Endothelial cell of umbilical vein (primary cell): ENCODE data around the gene CCDC85C. TPM values are rescaled to one million over a fixed set of nuclear protein-coding genes. Genes with fewer than 3 reads are reported as not detected.

Experiments used
- BruUV-seq: library from RNA; stranded (reverse); fragments of 400-500 nt; replicated peaks from 2 replicates; lab custom pipeline; 2021; lab: Mats Ljungman, UMichigan
- CTCF ChIA-PET: fragments of 300-600, 350-600 bp; sonication (Branson Sonifier 250); formaldehyde crosslinking; loops from one replicate; lab custom pipeline; 2021; ENCODE audit warnings: antibody characterized with exemption, inconsistent platforms; lab: Charles Lee
- POLR2A ChIA-PET: fragments of 300-600, 350-600 bp; sonication (Branson Sonifier 250); formaldehyde crosslinking; loops from one replicate; lab custom pipeline; 2021; ENCODE audit warnings: antibody characterized with exemption, inconsistent platforms; lab: Charles Lee
- DNase-seq: peaks from one replicate; pipeline ENCODE4 v3.0.0-alpha.2; 2011; ENCODE audit warnings: low read depth, low spot score
- FAIRE-seq: peaks from 2 replicates; lab custom pipeline; 2011; peaks lifted over from hg19 to GRCh38; lab: Jason Lieb, UNC
- H2AFZ ChIP-seq: 2 replicates; pipeline ENCODE4 v1.6.0; 2012; ENCODE audit warnings: low read depth, low read length, control low read depth, inconsistent platforms
- H3K27ac ChIP-seq: 2 replicates; pipeline ENCODE4 v1.5.1; 2011; ENCODE audit warnings: low read depth, mild to moderate bottlenecking, control low read depth, low read length, moderate library complexity; ENCODE audit not compliant: insufficient read depth
- H3K27me3 ChIP-seq, 2 experiments: 2 replicates each; pipeline versions ENCODE4 v1.6.0 to v1.6.1; 2011; ENCODE audit warnings: low read length in 2 of 2, mixed read lengths in 1 of 2; ENCODE audit not compliant: control insufficient read depth in 2 of 2, insufficient read depth in 2 of 2
- H3K36me3 ChIP-seq, 2 experiments: 2 replicates in 1 of 2; 3 replicates in 1 of 2; pipeline ENCODE4 v1.5.1; 2011; ENCODE audit warnings: low read length in 2 of 2, mild to moderate bottlenecking in 1 of 2, moderate library complexity in 1 of 2; ENCODE audit not compliant: control insufficient read depth in 2 of 2, insufficient read depth in 2 of 2; ENCODE audit errors: extremely low read depth in 1 of 2
- H3K4me1 ChIP-seq: 3 replicates; pipeline ENCODE4 v1.5.1; 2011; ENCODE audit warnings: mild to moderate bottlenecking, low read length; ENCODE audit not compliant: control insufficient read depth, insufficient read depth; ENCODE audit errors: extremely low read depth
- H3K4me2 ChIP-seq: 2 replicates; pipeline ENCODE4 v1.6.1; 2011; ENCODE audit warnings: low read length, control low read depth, mixed read lengths; ENCODE audit not compliant: insufficient read depth
- H3K4me3 ChIP-seq, 3 experiments: fragments of 200-600 bp in 1 of 3; sonication (generic), shearing (Covaris generic) in 1 of 3; replicated peaks in 1 of 3; 2 replicates each; pipeline ENCODE4 v1.5.1; 2011 to 2016; ENCODE audit warnings: control low read depth in 3 of 3, low read length in 3 of 3, mild to moderate bottlenecking in 2 of 3, inconsistent platforms in 1 of 3, low read depth in 1 of 3, moderate library complexity in 1 of 3; ENCODE audit not compliant: insufficient read depth in 1 of 3
- H3K79me2 ChIP-seq: 2 replicates; pipeline ENCODE4 v1.6.0; 2012; ENCODE audit warnings: low read length, inconsistent platforms; ENCODE audit not compliant: control insufficient read depth, insufficient read depth
- H3K9ac ChIP-seq: replicated peaks from 2 replicates; pipeline ENCODE3; 2011; ENCODE audit warnings: low read length, control low read depth; ENCODE audit not compliant: insufficient read depth; ENCODE audit errors: extremely low read depth
- H3K9me1 ChIP-seq: replicated peaks from 3 replicates; pipeline ENCODE4 v1.6.0; 2011; ENCODE audit warnings: mild to moderate bottlenecking, low read length; ENCODE audit not compliant: control insufficient read depth, insufficient read depth; ENCODE audit errors: extremely low read depth
- H3K9me3 ChIP-seq: replicated peaks from 2 replicates; pipeline ENCODE4 v1.5.1; 2012; ENCODE audit warnings: low read length, inconsistent platforms; ENCODE audit not compliant: control insufficient read depth, insufficient read depth
- H4K20me1 ChIP-seq: replicated peaks from 2 replicates; pipeline ENCODE3; 2011; ENCODE audit warnings: mild to moderate bottlenecking, low read length; ENCODE audit not compliant: control insufficient read depth, insufficient read depth; ENCODE audit errors: extremely low read depth
- CTCF ChIP-seq, 2 donors: IDR thresholded peaks; 1 replicate in 1 of 2; 2 replicates in 1 of 2; pipeline ENCODE4 v1.5.1; 2011; ENCODE audit warnings: low read length in 2 of 2, mild to moderate bottlenecking in 2 of 2, moderate library complexity in 2 of 2, control low read depth in 1 of 2, inconsistent platforms in 1 of 2, low read depth in 1 of 2; ENCODE audit not compliant: insufficient read depth in 1 of 2; ENCODE audit errors: extremely low read depth in 1 of 2
- JUN ChIP-seq: IDR thresholded peaks from 2 replicates; pipeline ENCODE4 v1.6.1; 2011; ENCODE audit warnings: borderline replicate concordance, low read depth; ENCODE audit not compliant: insufficient read length, insufficient read depth
- POLR2A ChIP-seq: IDR thresholded peaks from 2 replicates; pipeline ENCODE4 v1.6.1; 2012; ENCODE audit warnings: low read depth, mild to moderate bottlenecking, control low read depth, low read length
- dilution Hi-C: fragments of 300-500 bp; cut with MboI; formaldehyde crosslinking; loops from one replicate; pipeline ENCODE4 v1.15.0; 2019; ENCODE audit warnings: low sequenced_read_pairs; ENCODE audit not compliant: extremely low pct_ligation_motif_present
- intact Hi-C: fragments of 100-400 bp; cut with micrococcal nuclease; formaldehyde crosslinking; loops from one replicate; pipeline ENCODE4 v1.10.0; 2022
- polyA plus RNA-seq, 4 experiments: library from polyadenylated mRNA; depleted of rRNA in 3 of 4; stranded (reverse) in 3 of 4; unstranded in 1 of 4; fragments of >200 nt; gene quantifications; 2 replicates each; pipeline versions ENCODE4 v1.2.1 to v1.2.3, GENCODE V29; 2011 to 2012; ENCODE audit warnings: missing spikeins in 1 of 4
- total RNA-seq: library from RNA; stranded (reverse); gene quantifications from 2 replicates; pipeline ENCODE4 v1.2.3, GENCODE V29; 2021
- TF ChIP-seq, protein P1 (sequence below): IDR thresholded peaks from 2 replicates; pipeline ENCODE4 v1.6.1; 2011; ENCODE audit not compliant: insufficient read depth, insufficient read length

Gene CCDC85C
- total and polyA plus RNA-seq, 2 donors (not counting 3 experiments of a cell fraction or from before 2014, with no cell fraction given), result 7.5 to 17.8 TPM

DNA sequence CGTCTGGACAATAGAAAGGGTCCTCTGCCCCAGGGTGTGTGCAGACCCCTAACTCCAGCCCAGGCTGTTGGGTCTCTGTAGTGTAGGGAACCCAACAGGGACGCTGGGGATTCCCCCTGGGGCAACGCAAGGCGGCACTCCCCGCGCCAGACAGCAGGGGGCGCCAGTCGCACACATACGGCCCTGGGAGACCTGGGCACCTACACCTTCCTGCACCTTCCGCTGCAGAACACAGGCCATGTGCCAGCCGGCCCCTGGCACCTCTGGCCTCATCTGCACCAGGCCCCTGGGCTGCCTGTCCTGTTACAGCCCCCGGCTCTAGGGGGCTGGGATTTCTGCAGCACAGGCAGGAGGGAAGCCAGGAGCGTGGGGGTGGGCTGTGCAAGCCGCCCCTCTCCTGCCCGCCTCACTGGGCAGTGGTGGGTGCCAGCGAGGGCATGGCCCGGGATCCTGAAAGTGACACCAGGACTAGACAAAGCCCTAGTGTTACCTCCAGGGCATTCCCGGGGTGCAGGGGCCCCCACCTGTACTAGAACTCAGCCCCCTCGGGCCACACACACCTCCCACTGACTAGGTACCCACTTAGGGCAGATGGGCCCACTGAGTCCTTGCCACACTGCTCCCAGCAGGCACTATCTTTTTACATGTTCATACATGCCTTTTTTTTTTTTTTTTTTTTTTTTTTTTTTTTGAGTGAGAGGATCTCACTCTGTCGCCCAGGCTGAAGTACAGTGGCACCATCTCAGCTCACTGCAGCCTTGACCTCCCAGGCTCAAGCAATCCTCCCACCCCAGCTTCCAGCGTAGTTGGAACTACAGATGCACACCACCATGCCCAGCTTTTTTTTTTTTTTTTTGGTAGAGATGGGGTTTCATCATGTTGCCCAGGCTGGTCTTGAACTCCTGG, 85.3 kb downstream of the CCDC85C start:
- CTCF ChIA-PET, result interaction anchor here (0.6 to 1.6 kb wide), 9 partner anchors 20 to 471 kb away, joined by 3 to 14 read pairs (median 4); no protein-coding TSS in a partner anchor
- Histone ChIP-seq H3K9ac (no peak overlapping the region), H3K27ac (no peak overlapping the region), H3K27me3 (no peaks in the 10 kb centered on the region), H3K4me3 (no peak overlapping the region), H3K9me1 (no peaks in the 10 kb centered on the region), H2AFZ (no peak overlapping the region), H3K4me1 (peaks cover 9% of the 10 kb centered on the region), H4K20me1 (no peaks in the 10 kb centered on the region), H3K9me3 (no peaks in the 10 kb centered on the region), H3K36me3 (peaks cover 0 to 5% of the 10 kb centered on the region in 2 experiments), H3K4me2 (no peak overlapping the region), H3K79me2 (no peaks in the 10 kb centered on the region)
- peak; percentile 26 for FAIRE-seq
- BruUV-seq, result no TSS peak
- dilution Hi-C loops (no loop called here), intact Hi-C loops (loop anchor here (1.0 kb wide), 4 partner anchors 87 to 367 kb away; no protein-coding TSS in a partner anchor)
- peak; percentile 55 for DNase-seq
- TF ChIP-seq CTCF (IDR thresholded peaks at IDR 0.05; ENCODE audit: extremely low read depth in 1 of 2, insufficient read depth in 1 of 2, low read depth in 1 of 2, low read length in 2 of 2), result peak; percentile 94 to 97
- no peak for TF ChIP-seq POLR2A
- TF ChIP-seq, protein P1, sequence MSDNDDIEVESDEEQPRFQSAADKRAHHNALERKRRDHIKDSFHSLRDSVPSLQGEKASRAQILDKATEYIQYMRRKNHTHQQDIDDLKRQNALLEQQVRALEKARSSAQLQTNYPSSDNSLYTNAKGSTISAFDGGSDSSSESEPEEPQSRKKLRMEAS, result no peak
- no peak for TF ChIP-seq JUN
- POLR2A ChIA-PET, result no interaction called here
